Right hindlimb (tissue), 1 donor: ENCODE measurements around the gene SLC6A9.

Experiments
- DNase-seq: peaks from one replicate; pipeline ENCODE4 v3.0.0-alpha.2; 2018

Gene SLC6A9

DNA sequence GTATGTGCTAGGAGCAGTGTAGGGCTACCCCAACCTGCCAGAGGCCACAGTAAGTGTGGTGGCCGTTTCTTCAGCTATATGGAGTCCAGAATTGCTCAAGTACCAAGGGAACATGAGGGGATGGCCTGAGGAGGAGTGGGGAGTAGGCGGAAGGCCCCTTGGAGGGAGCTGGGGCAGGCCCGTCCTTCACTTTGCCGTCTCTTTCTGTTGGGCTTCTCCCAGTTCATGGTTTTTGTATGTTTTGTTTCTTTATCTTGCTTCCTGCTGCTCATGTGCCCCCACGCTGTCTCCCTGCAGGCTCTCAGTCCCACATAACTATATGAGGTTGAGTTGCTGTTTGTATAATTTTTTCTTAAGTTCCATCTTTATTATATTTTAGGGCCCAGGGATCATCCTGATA is 67.4 kb downstream of the SLC6A9 start:
- no peak for DNase-seq

DNA sequence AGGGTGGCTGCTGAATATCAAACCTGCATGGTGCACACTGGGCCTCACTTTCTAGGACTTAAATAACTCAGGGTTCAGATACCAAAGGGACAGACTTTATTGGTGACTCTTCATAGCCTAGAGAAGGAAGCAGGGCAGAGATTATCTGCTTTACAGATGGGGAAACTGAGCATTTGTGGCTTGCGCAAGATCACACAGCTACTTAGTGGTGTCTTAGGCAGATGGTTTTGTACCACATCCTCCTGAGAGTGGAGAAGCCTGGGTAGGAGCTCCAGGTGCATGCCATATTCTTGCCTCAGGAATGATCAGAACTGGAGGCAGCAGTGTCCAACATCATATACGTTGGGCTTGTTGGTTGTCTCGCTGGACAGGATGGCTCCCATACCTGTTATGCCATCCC is 68.3 kb downstream of the SLC6A9 start:
- DNase-seq: no peak

- DNase-seq: no peak
These were observed 68.9 kb downstream of the SLC6A9 start for GRCh38 chr1:43962324-43962723.

- no peak for DNase-seq
These were observed 69.6 kb downstream of the SLC6A9 start for GRCh38 chr1:43961692-43962091.

DNA sequence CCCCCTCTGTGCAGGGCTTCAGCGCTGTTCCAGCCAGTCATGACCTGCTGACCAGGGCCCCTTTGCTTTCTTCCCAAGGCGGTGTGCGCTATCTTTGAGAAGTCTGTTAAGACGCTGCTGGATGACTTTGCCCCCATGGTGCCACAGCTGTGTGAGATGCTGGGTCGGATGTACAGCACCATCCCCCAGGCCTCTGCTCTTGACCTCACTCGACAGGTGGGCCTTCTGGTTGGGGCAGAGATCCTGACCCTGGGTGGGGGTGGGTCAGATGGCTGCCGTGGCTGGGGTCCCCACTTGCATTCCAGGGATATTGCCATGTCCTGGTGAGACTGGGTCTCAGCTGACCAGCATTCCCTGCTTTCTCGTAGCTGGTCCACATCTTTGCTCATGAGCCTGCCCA is 70.5 kb downstream of the SLC6A9 start:
- no peak for DNase-seq

DNA sequence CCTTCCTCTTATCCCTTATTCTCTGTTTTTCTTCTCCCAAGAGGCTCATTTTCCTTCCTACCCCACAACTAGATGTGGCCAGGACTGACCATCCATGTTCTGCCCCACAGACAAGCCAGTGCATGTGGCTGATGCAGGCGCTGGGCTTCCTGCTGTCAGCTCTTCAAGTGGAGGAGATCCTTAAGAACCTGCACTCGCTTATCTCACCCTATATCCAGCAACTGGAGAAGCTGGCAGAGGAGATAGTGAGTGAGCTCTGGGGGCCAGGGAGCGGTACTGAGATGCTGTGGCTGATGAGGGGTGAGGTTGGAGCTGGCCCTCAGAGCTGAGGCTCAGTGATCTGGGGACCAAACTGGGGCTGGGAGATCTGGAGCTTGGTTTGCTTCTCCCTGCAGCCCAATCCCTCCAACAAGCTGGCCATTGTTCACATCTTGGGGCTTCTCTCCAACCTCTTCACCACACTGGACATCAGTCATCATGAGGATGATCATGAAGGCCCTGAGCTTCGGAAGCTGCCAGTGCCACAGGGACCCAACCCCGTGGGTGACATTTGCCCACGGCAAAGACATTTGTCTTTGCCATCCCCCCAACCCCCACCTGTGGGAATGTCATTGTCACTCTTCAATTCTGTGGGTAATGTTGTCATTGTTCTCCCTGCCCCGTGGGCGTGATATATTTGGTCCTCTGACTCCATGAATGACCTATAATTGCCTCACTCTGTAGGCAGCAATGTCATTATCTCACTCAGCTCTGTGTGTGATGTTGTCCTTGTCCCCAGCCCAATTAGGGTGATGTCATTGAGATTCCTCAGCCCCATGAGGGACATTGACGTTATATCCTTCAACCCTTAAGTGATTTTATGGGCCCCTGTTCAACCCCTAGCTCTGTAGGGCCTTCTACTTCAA is 72.7 kb downstream of the SLC6A9 start:
- DNase-seq: no peak

GRCh38 chr1:43957407-43958040 is 73.7 kb downstream of the SLC6A9 start:
- no peak for DNase-seq

- no peak for DNase-seq
These were observed 75.0 kb downstream of the SLC6A9 start for GRCh38 chr1:43956234-43956633.

- DNase-seq: no peak
These were observed 77.2 kb downstream of the SLC6A9 start for GRCh38 chr1:43954036-43954435.

- no peak for DNase-seq
These were observed 77.9 kb downstream of the SLC6A9 start for GRCh38 chr1:43953361-43953760.

DNA sequence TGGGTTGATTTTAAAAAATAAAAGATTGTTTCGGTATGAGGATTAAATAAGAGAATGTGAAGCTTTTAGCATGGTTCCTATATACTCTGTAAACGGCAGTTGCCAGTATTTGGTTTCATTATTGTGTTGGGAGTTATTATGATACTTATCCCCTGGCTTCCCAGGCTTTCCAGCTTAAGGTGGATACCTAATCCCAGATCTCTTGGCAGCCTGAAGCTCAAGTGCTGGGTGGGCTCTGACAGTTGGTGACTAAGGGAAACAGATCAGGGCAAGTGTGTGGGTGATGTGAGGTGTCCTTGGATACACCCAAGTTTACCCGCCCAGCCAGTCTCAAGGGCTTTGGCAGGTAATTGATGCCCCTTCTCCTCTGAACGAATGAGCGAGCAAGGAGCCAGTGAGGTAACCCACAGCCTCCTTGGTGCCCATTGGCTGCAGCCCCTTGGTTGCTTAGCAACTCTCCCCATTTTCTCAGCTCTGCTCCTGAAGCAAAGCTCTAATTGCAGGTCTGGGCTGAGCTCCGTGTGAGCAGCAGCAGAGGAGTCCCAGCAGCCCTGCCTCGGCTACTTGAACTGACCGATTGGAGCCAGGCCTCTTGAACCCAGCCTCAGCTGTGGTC is 78.4 kb downstream of the SLC6A9 start:
- no peak for DNase-seq

DNA sequence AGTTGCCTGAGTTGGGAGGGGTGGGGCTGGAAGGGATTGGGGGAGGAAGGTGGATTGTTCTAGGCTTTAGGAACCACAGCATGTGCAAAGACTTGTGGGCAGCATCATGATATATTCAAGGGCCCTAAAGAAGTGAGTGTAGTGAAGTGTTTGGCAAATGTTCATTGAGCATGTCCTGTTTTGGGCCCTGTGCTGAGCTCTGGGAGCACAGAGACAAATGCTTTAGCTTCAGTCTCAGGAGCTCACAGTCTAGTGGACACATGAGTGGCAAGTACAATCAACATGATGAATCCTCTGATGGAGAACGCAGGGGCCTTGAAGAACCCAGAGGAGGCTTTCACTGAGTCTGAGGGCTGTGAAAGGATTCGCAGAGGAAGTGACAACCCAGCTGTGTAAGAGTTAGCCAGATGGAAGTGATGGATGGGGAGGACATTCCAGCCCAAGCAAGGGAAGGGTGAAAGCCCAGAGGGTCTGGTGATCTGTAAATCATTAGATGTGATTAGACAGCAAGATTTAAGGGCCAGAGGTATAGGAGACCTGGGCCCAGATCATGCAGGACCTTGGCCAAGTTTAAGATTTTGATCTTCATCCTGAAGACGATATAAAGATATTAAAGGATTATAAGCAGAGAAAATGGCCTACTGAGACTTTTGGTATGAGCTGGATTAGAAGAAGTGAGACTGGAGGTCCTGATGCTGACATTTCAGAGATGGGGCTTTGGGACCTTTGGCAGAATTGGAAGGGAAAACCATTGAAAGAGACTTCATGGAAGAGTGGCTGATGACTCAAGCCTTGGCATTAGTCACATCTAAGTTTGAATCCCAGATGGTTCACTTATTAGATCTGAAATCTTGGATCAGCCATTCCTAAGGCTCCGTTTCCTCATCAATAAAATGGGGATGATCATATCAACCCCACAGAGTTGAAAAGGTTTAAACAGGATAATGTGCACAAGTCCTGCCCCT is 80.0 kb downstream of the SLC6A9 start:
- no peak for DNase-seq

GRCh38 chr1:43949678-43950077 is 81.6 kb downstream of the SLC6A9 start:
- DNase-seq: peak; percentile 55

GRCh38 chr1:43947874-43948437 is 83.3 kb downstream of the SLC6A9 start:
- DNase-seq: no peak

DNA sequence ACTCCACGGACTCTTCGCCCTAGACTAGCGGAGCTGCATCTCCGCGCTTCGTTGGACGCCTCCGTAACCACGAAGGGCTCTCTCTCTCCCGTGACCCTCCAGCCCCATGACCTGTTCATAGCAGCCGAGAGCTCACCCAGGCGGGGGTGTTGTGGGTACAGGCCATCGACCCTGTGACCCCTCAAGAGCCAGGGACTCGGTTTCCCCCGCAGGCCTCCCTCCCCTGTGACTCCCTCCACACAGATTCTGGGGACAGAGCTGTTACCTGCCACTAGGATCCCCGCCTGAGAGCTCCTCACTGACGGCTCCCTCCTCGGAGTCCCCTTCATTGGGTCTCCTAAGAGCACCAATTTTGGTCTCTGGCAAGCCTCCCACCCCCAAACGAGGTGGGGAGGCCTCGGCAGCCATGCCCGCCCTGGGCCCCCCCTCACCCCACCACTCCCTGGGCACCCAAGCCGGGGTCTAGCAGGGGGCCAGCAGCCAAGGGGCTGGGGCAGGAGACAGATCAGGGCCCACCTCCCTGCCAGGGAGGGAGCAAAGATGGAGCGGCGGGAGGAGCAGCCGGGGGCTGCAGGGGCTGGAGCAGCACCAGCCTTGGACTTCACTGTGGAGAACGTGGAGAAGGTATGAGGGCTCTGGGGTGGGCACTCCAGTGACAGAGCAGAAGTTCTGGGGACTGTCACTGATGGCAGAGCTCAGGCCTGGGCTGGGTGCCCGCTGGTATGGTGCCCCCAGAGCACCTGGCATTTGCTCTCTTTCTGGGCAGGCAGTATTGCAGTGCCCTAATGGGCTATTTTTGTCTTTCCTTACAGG is 84.0 kb downstream of the SLC6A9 start:
- no peak for DNase-seq
